ENCODE data around the gene KIAA1671.
"Not testable (repeated sequence)": the region's sequence is repeated elsewhere in the genome, so short reads cannot be mapped to it uniquely, and the experiment has no call there.

GRCh38 chr22:25233706-25234105, 281.2 kb downstream of the KIAA1671 start:
- not testable (repeated sequence) for TF ChIP-seq CTCF, EZH2, EZH2phosphoT487 (IDR thresholded peaks at IDR 0.05)
